ENCODE measurements around the gene C13orf46. TPM values are rescaled to one million over a fixed set of nuclear protein-coding genes. Genes with fewer than 3 reads are reported as not detected.

The C13orf46 gene
- total RNA-seq, 1 donor from 2014 or later = 4.8 TPM

DNA sequence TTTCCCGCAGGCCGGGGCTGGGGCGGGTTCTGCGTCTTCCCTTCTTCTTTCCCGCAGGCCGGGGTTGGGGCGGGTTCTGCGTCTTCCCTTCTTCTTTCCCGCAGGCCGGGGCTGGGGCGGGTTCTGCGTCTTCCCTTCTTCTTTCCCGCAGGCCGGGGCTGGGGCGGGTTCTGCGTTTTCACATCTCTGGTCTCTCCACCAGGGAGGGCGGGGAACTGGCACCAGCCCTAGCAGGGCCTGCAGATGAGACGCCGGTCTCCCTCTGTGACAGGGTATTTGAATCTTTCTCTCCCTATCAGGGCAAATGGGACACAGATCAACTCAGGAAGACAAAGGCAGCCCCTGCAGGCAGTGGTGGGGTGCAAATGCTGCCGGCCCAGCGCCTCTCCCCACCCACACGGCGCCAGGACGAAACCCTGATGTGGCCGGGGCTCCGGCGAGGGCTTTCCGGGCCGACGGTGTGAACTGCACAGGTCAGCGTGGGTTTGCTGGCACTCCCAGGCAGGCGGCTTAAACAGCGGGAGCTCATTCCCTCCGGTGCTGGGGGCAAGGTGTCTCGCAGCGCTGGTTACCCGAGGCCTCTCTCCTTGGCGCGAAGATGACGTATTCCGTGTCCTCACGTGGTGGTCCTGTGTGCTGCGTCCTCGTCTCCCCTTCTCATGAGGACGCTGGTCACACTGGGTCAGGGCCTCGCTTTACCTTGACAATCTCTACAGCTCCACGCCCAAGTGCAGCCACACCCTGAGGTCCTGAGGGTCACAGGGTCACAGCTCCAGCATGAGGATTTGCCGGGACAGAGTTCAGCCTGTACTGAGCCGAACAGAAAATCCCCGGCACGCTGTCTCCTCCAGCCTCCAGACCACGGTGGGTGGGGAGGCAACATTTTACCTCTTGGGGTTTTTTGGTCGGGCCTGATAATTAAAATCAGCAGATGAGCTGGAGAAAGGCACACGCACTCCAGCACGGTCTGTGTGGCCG lies 717 bp upstream of the C13orf46 start:
- H3K4me1 ChIP-seq = peaks cover 14 to 23% of the 10 kb centered on the region in 2 donors
- TF ChIP-seq CTCF (IDR thresholded peaks at IDR 0.05) = no peak
- no peak overlapping the region for H3K27ac ChIP-seq
- no peak overlapping the region for H3K4me3 ChIP-seq
- no peak for DNase-seq (ENCODE audit: low spot score in 2 of 2)
- peaks cover 33 to 38% of the 10 kb centered on the region in 2 donors for H3K36me3 ChIP-seq
- intact Hi-C loops (cut with DNase I) = loop anchor here (10.0 kb wide), 1 partner anchor 160 kb away; the partner anchor contains the start of gene RASA3
- no peaks in the 10 kb centered on the region for H3K9me3 ChIP-seq
- no peaks in the 10 kb centered on the region for H3K27me3 ChIP-seq

- H3K4me1 ChIP-seq = peaks cover 14 to 23% of the 10 kb centered on the region in 2 donors
- no peak overlapping the region for H3K27ac ChIP-seq
- TF ChIP-seq CTCF (IDR thresholded peaks at IDR 0.05) = no peak
- no peaks in the 10 kb centered on the region for H3K27me3 ChIP-seq
- no peaks in the 10 kb centered on the region for H3K9me3 ChIP-seq
- H3K4me3 ChIP-seq = no peak overlapping the region
- H3K36me3 ChIP-seq = peaks cover 24% of the 10 kb centered on the region in 2 donors
- no peak for DNase-seq (ENCODE audit: low spot score in 2 of 2)
- intact Hi-C loops (cut with DNase I) = loop anchor here (10.0 kb wide), 1 partner anchor 162 kb away; the partner anchor contains the start of gene RASA3
Measured at GRCh38 chr13:113972451-113973217, 1.2 kb downstream of the C13orf46 start.

DNA sequence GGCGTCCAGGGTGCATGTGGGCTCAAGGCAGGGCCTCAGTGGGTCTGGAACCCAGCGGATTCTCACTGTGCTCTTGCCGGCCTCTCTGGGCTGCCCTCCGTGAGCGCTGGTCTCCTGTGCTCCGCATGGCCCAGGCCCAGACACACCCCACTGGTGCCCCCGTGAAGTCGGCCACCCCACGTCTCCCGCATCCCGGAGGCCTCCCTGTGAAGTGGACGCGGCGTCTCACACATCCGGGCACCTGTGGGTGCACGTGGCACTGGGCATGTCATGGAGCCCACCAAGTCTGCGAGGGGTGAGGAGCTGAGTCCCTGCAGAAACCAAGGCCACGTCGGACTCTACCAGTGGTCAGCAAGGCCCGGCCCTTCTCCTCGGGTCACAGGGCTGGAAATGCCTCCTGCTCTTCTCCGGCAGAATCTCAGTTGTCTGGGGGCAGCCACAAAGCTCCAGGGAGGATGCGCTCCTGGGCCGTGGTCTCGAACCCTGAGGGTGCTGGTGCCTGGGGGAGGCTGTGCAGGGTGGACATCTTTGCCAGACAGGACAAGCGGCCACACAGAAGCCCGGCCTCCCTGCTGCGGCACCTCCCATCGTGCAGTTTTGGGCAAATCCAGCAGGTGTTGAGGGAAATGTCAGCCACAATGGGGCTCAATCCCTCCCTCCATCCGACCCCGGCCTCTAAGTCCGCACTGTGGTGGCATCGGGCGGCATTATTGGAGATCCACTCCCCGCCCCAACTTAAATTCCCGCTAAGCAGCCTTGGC lies 2.2 kb downstream of the C13orf46 start:
- Histone ChIP-seq H3K9me3 (no peaks in the 10 kb centered on the region), H3K36me3 (peaks cover 24 to 25% of the 10 kb centered on the region in 2 donors), H3K4me3 (no peak overlapping the region), H3K27me3 (no peaks in the 10 kb centered on the region), H3K4me1 (peaks cover 6 to 14% of the 10 kb centered on the region in 2 donors), H3K27ac (peak overlapping the region; percentile 48 to 77)
- intact Hi-C loops (cut with DNase I) = loop anchor here (10.0 kb wide), 1 partner anchor 163 kb away; the partner anchor contains the start of gene RASA3
- no peak for TF ChIP-seq CTCF (IDR thresholded peaks at IDR 0.05)
- no peak for DNase-seq (ENCODE audit: low spot score in 2 of 2)

DNA sequence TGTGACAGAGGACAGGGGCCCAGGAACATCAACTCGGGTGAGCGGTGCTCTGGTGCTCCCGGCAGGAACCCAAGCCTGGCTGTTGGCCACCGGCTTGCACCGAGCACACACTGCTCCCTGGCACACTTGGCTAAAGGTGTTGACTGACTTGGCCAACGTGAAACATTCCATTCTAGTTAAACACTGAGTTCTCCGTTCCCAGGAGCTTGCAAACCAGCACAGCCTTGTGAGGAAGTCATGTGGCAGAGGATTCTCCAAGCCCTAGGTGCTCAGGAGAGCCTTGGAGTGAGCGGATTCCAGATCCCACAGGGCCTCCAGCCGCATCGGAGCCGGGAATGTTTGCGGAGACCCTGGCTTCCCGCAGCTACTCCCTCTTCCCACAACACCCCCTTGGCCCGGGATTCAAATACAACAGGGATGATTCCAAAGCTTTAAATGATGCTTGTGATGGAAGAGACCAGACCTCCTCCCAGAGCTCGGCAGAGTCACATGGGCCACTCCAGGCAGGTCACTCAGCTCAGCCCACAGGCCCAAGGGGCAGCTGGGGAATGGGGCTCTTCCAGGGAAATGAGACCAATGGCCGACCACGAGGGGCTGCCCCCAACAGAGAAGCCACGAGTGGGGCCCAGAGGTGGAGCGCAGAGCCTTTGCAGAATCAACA lies 2.9 kb downstream of the C13orf46 start:
- Histone ChIP-seq H3K36me3 (peaks cover 24 to 25% of the 10 kb centered on the region in 2 donors), H3K27me3 (no peaks in the 10 kb centered on the region), H3K4me1 (peaks cover 6 to 11% of the 10 kb centered on the region in 2 donors), H3K4me3 (no peak overlapping the region), H3K27ac (peak overlapping the region; percentile 48 to 77), H3K9me3 (no peaks in the 10 kb centered on the region)
- intact Hi-C loops (cut with DNase I) = loop anchor here (10.0 kb wide), 1 partner anchor 164 kb away; the partner anchor contains the start of gene RASA3
- DNase-seq (ENCODE audit: low spot score in 2 of 2) = peak in 1 of 2 donors; percentile 79
- TF ChIP-seq CTCF (IDR thresholded peaks at IDR 0.05) = no peak
